ENCODE measurements around the gene OXSM.

GRCh38 chr3:25782636-25782937 is 7.3 kb upstream of the OXSM start:
- TF ChIP-seq CTCF (optimal IDR thresholded peaks at IDR 0.05 in 1 of 3, IDR thresholded peaks at IDR 0.05 in 1 of 3, conservative IDR thresholded peaks at IDR 0.05 in 1 of 3; ENCODE audit: extremely low read depth in 1 of 3, insufficient read depth in 2 of 3, low read length in 3 of 3) (no peak), EZH2 (IDR thresholded peaks at IDR 0.05; ENCODE audit: low read length) (no peak)

Measured in keratinocyte (primary cell).